H1 (cell line): ENCODE data around the gene RNF215. TPM values are rescaled to one million over a fixed set of nuclear protein-coding genes. Genes with fewer than 3 reads are reported as not detected.

Experiments
- CTCF ChIA-PET: fragments of 300-600 bp; sonication (Branson Sonifier 250); formaldehyde crosslinking; loops from one replicate; lab custom pipeline; 2021; ENCODE audit not compliant: partially characterized antibody; lab: Charles Lee
- POLR2A ChIA-PET: fragments of 300-600 bp; sonication (Branson Sonifier 250); formaldehyde crosslinking; loops from one replicate; lab custom pipeline; 2021; ENCODE audit warnings: inconsistent platforms; ENCODE audit not compliant: partially characterized antibody; lab: Charles Lee
- DNase-seq, 2 experiments: peaks; one replicate each; pipeline versions ENCODE4 v3.0.0 to v3.0.0-alpha.2; 2010 to 2022; ENCODE audit warnings: low spot score in 2 of 2, low read depth in 1 of 2, mixed read lengths in 1 of 2
- FAIRE-seq: peaks from 2 replicates; lab custom pipeline; 2011; peaks lifted over from hg19 to GRCh38; lab: Jason Lieb, UNC
- H2AFZ ChIP-seq: 2 replicates; pipeline ENCODE4 v1.8.1; 2012; ENCODE audit warnings: low read length, inconsistent platforms
- H2AK5ac ChIP-seq: 2 replicates; pipeline ENCODE4 v1.6.1; 2013; ENCODE audit warnings: low read depth, low read length
- H2BK120ac ChIP-seq: replicated peaks from 2 replicates; pipeline ENCODE3; 2013; ENCODE audit warnings: low read depth, low read length, inconsistent platforms
- H2BK12ac ChIP-seq: 2 replicates; pipeline ENCODE4 v1.6.1; 2013; ENCODE audit warnings: low read depth, low read length
- H2BK15ac ChIP-seq: 2 replicates; pipeline ENCODE4 v1.6.1; 2013; ENCODE audit warnings: low read length
- H2BK20ac ChIP-seq: 2 replicates; pipeline ENCODE4 v1.6.1; 2013; ENCODE audit warnings: low read length
- H2BK5ac ChIP-seq: 2 replicates; pipeline ENCODE4 v1.6.1; 2013; ENCODE audit warnings: low read depth, low read length
- H3K14ac ChIP-seq: 2 replicates; pipeline ENCODE4 v1.6.1; 2013; ENCODE audit warnings: inconsistent platforms; ENCODE audit not compliant: insufficient read length
- H3K18ac ChIP-seq: 2 replicates; pipeline ENCODE4 v1.6.1; 2013; ENCODE audit warnings: low read length; ENCODE audit errors: extremely low read depth
- H3K23ac ChIP-seq: 2 replicates; pipeline ENCODE4 v1.6.1; 2013; ENCODE audit warnings: inconsistent platforms; ENCODE audit not compliant: insufficient read length
- H3K23me2 ChIP-seq: 2 replicates; pipeline ENCODE4 v1.6.1; 2013; ENCODE audit warnings: low read depth, low read length
- H3K27ac ChIP-seq: 2 replicates; pipeline ENCODE4 v1.6.1; 2011; ENCODE audit warnings: low read depth, low read length, inconsistent platforms
- H3K27me3 ChIP-seq, 4 experiments: replicated peaks in 1 of 4; 1 replicate in 1 of 4; 2 replicates in 3 of 4; pipeline versions ENCODE4 v1.6.1 to v1.8.1; 2011 to 2013; ENCODE audit warnings: low read length in 3 of 4, mild to moderate bottlenecking in 3 of 4, inconsistent platforms in 2 of 4, mixed read lengths in 2 of 4, moderate library complexity in 1 of 4; ENCODE audit not compliant: control insufficient read depth in 3 of 4, insufficient read depth in 3 of 4; ENCODE audit errors: extremely low read depth in 1 of 4
- H3K36me3 ChIP-seq, 4 experiments: 2 replicates each; pipeline versions ENCODE4 v1.6.1 to v1.8.1; 2011 to 2013; ENCODE audit warnings: mild to moderate bottlenecking in 4 of 4, low read length in 3 of 4, moderate library complexity in 2 of 4, control low read depth in 1 of 4, inconsistent platforms in 1 of 4; ENCODE audit not compliant: insufficient read depth in 4 of 4, control insufficient read depth in 2 of 4
- H3K4ac ChIP-seq: replicated peaks from 2 replicates; pipeline ENCODE3; 2013; ENCODE audit warnings: low read length, low read depth, mixed read lengths, inconsistent platforms; ENCODE audit not compliant: insufficient read length
- H3K4me1 ChIP-seq, 4 experiments: replicated peaks in 1 of 4; 1 replicate in 1 of 4; 2 replicates in 3 of 4; pipeline versions ENCODE4 v1.6.1 to v1.8.1; 2011 to 2013; ENCODE audit warnings: low read length in 3 of 4, inconsistent platforms in 2 of 4, mixed read lengths in 1 of 4; ENCODE audit not compliant: insufficient read depth in 4 of 4, control insufficient read depth in 3 of 4
- H3K4me2 ChIP-seq, 2 experiments: 2 replicates each; pipeline versions ENCODE4 v1.6.1 to v1.8.1; 2011 to 2013; ENCODE audit warnings: low read depth in 2 of 2, low read length in 2 of 2, control low read depth in 1 of 2, inconsistent platforms in 1 of 2, mild to moderate bottlenecking in 1 of 2; ENCODE audit not compliant: insufficient read depth in 1 of 2
- H3K4me3 ChIP-seq, 4 experiments: fragments of 200-600, 300-600 bp in 1 of 4; sonication (generic), shearing (Covaris generic), sonication (Bioruptor Twin) in 1 of 4; 2 replicates each; pipeline versions ENCODE4 v1.5.1 to v1.8.1; 2011 to 2016; ENCODE audit warnings: low read length in 4 of 4, low read depth in 3 of 4, control low read depth in 2 of 4, inconsistent platforms in 2 of 4, mild to moderate bottlenecking in 2 of 4, mixed read lengths in 1 of 4, moderate library complexity in 1 of 4; ENCODE audit not compliant: insufficient read depth in 2 of 4; ENCODE audit errors: extremely low read depth in 1 of 4
- H3K56ac ChIP-seq: replicated peaks from 2 replicates; pipeline ENCODE3; 2013; ENCODE audit warnings: low read depth, mild to moderate bottlenecking, mixed read lengths, low read length, inconsistent platforms; ENCODE audit not compliant: insufficient read length
- H3K79me1 ChIP-seq: 2 replicates; pipeline ENCODE4 v1.6.1; 2013; ENCODE audit warnings: low read depth, low read length, control low read depth
- H3K79me2 ChIP-seq, 2 experiments: 2 replicates each; pipeline versions ENCODE4 v1.6.1 to v1.8.1; 2012 to 2013; ENCODE audit warnings: low read length in 2 of 2, mild to moderate bottlenecking in 2 of 2, inconsistent platforms in 1 of 2; ENCODE audit not compliant: insufficient read depth in 2 of 2, control insufficient read depth in 1 of 2
- H3K9ac ChIP-seq, 4 experiments: replicated peaks in 1 of 4; 1 replicate in 1 of 4; 2 replicates in 3 of 4; pipeline versions ENCODE4 v1.6.1 to v1.8.1; 2011 to 2013; ENCODE audit warnings: low read depth in 3 of 4, low read length in 3 of 4, control low read depth in 2 of 4, mild to moderate bottlenecking in 2 of 4, moderate library complexity in 2 of 4, inconsistent platforms in 1 of 4; ENCODE audit errors: extremely low read depth in 1 of 4
- H3K9me3 ChIP-seq, 2 experiments: 2 replicates each; pipeline versions ENCODE4 v1.6.1 to v1.8.1; 2012 to 2013; ENCODE audit warnings: mild to moderate bottlenecking in 2 of 2, moderate library complexity in 2 of 2, control low read depth in 1 of 2, inconsistent platforms in 1 of 2, low read depth in 1 of 2, low read length in 1 of 2, mixed read lengths in 1 of 2; ENCODE audit not compliant: insufficient read depth in 2 of 2
- H4K20me1 ChIP-seq, 2 experiments: replicated peaks in 1 of 2; 2 replicates each; pipeline versions ENCODE3 to v1.8.1; 2011 to 2013; ENCODE audit warnings: inconsistent platforms in 2 of 2, low read length in 2 of 2, mild to moderate bottlenecking in 1 of 2; ENCODE audit not compliant: insufficient read depth in 2 of 2, control insufficient read depth in 1 of 2
- H4K5ac ChIP-seq: 2 replicates; pipeline ENCODE4 v1.6.1; 2013; ENCODE audit warnings: low read length, low read depth, mixed read lengths, inconsistent platforms; ENCODE audit not compliant: insufficient read length
- H4K8ac ChIP-seq: 2 replicates; pipeline ENCODE4 v1.8.0; 2013; ENCODE audit warnings: mild to moderate bottlenecking, moderate library complexity, low read length, inconsistent platforms; ENCODE audit not compliant: insufficient read depth; ENCODE audit errors: extremely low read depth
- H4K91ac ChIP-seq: replicated peaks from 2 replicates; pipeline ENCODE3; 2013; ENCODE audit warnings: low read length, mixed read lengths, inconsistent platforms; ENCODE audit not compliant: insufficient read length
- BRCA1 ChIP-seq: IDR thresholded peaks from 2 replicates; pipeline ENCODE4 v1.6.1; 2012; ENCODE audit warnings: low read depth, low read length, improper control_type of control experiment
- CBX8 ChIP-seq: fragments of 300-800, 300-1000 bp; sonication (generic); IDR thresholded peaks from 2 replicates; pipeline ENCODE4 v1.7.1; 2016; ENCODE audit warnings: low read depth, low read length, borderline replicate concordance
- CTBP2 ChIP-seq: IDR thresholded peaks from 2 replicates; pipeline ENCODE4 v1.7.0; 2011; ENCODE audit warnings: borderline replicate concordance, mild to moderate bottlenecking, moderate library complexity, mixed read lengths, low read length; ENCODE audit not compliant: insufficient read depth, insufficient read length
- JUN ChIP-seq: IDR thresholded peaks from 2 replicates; pipeline ENCODE4 v1.6.1; 2011; ENCODE audit warnings: low read depth, mild to moderate bottlenecking, improper control_type of control experiment, low read length
- KDM5A ChIP-seq: fragments of 200-600 bp; IDR thresholded peaks from 2 replicates; pipeline ENCODE4 v1.7.1; 2012; ENCODE audit warnings: mild to moderate bottlenecking, low read length, inconsistent platforms, mixed read lengths
- NANOG ChIP-seq: IDR thresholded peaks from 2 replicates; pipeline ENCODE4 v1.6.1; 2011; ENCODE audit warnings: low read length, low read depth, mild to moderate bottlenecking, inconsistent platforms; ENCODE audit not compliant: insufficient read depth, poor library complexity, severe bottlenecking
- NRF1 ChIP-seq: IDR thresholded peaks from 2 replicates; pipeline ENCODE4 v1.6.1; 2011; ENCODE audit warnings: mild to moderate bottlenecking, low read depth, low read length, improper control_type of control experiment
- SAP30 ChIP-seq: fragments of 300-600 bp; sonication (generic); IDR thresholded peaks from 2 replicates; pipeline ENCODE4 v1.7.1; 2012; ENCODE audit warnings: low read length, moderate library complexity, mild to moderate bottlenecking, inconsistent platforms; ENCODE audit not compliant: insufficient read depth, insufficient replicate concordance
- SUZ12 ChIP-seq: fragments of 200-600 bp; sonication (generic); IDR thresholded peaks from 2 replicates; pipeline ENCODE4 v1.6.1; 2012; ENCODE audit warnings: mild to moderate bottlenecking, inconsistent platforms, low read length, moderate library complexity, mixed read lengths
- TCF12 ChIP-seq: IDR thresholded peaks from 2 replicates; pipeline ENCODE4 v1.6.1; 2011; ENCODE audit warnings: low read depth, mild to moderate bottlenecking, low read length
- TEAD4 ChIP-seq: IDR thresholded peaks from 2 replicates; pipeline ENCODE4 v1.6.1; 2012; ENCODE audit warnings: low read depth, low read length, inconsistent platforms, mixed read lengths
- WGBS, 2 experiments: shearing (Covaris generic) in 1 of 2; methylation state at CpG; one replicate each; pipeline versions ENCODE4 v1.1.6 to v1.1.7; 2013 to 2015; ENCODE audit warnings: low lambda C conversion rate in 2 of 2, mixed read lengths in 2 of 2, inconsistent platforms in 1 of 2, low coverage in 1 of 2, missing lambda C conversion rate in 1 of 2; ENCODE audit not compliant: insufficient replicate concordance in 2 of 2, insufficient coverage in 1 of 2, insufficient read length in 1 of 2; ENCODE audit errors: extremely low coverage in 1 of 2, missing lambda C conversion rate in 1 of 2; 5-methylcytosine and 5-hydroxymethylcytosine counted together
- polyA plus RNA-seq, 7 experiments: library from polyadenylated mRNA; depleted of rRNA in 3 of 7; stranded (reverse) in 5 of 7; unstranded in 2 of 7; fragments of >200 nt in 5 of 7; fragments of 200-250 nt in 2 of 7; gene quantifications; 1 replicate in 5 of 7; 2 replicates in 1 of 7; 4 replicates in 1 of 7; pipeline versions ENCODE4 v1.2.1 to v1.2.3, GENCODE V29; 2011 to 2013; ENCODE audit warnings: missing spikeins in 2 of 7, mixed read lengths in 2 of 7
- total RNA-seq: library from RNA; stranded (reverse); fragmentation: NEBNext Ultra II Directional; extraction: Animal tissue kit (Norgen Biotek cat#: 25700); gene quantifications from 2 replicates; pipeline ENCODE4 v1.2.1, GENCODE V29; 2021

RNF215 gene
- total and polyA plus RNA-seq, 2 of the 8 experiments (the other 6 are each of a cell fraction or from before 2014, with no cell fraction given): 13.1 to 19.0 TPM

GRCh38 chr22:30398685-30399680 is 11.8 kb upstream of the RNF215 start:
- Histone ChIP-seq H3K36me3 (no peaks in the 10 kb centered on the region), H4K91ac (no peak overlapping the region), H2AFZ (no peak overlapping the region), H2BK15ac (no peak overlapping the region), H4K5ac (no peak overlapping the region), H3K23me2 (peaks cover 8% of the 10 kb centered on the region; the same call in 1 of the 2 replicates), H2BK12ac (no peak overlapping the region), H3K23ac (no peak overlapping the region), H3K18ac (no peak overlapping the region), H2AK5ac (no peak overlapping the region), H3K4ac (no peak overlapping the region), H3K9ac (no peak overlapping the region), H3K9me3 (no peaks in the 10 kb centered on the region), H2BK120ac (no peak overlapping the region), H3K4me1 (peaks cover 7 to 16% (median 10%) of the 10 kb centered on the region in 4 experiments), H2BK20ac (no peak overlapping the region), H3K4me3 (no peak overlapping the region), H3K79me2 (no peaks in the 10 kb centered on the region), H4K8ac (no peak overlapping the region)
- ChIA-PET POLR2A (interaction anchor here (3.1 to 6.5 kb wide), 2 partner anchors 12 to 26 kb away, joined by 13 to 39 read pairs; partner anchors contain the start of gene MTFP1), CTCF (interaction anchor here (1.0 to 12.0 kb wide), 6 partner anchors 8 to 70 kb away, joined by 3 to 164 read pairs (median 3); partner anchors contain the start of gene MTFP1)
- no peak for DNase-seq
- FAIRE-seq: no peak
- no peak for TF ChIP-seq NANOG
- TF ChIP-seq CBX8: no peak
- no peak for TF ChIP-seq BRCA1
- TF ChIP-seq SUZ12: no peak
- TF ChIP-seq SAP30: no peak
- TF ChIP-seq CTBP2: no peak
- no peak for TF ChIP-seq JUN
- TF ChIP-seq TEAD4: no peak
- TF ChIP-seq KDM5A: no peak
- TF ChIP-seq NRF1: no peak
- no peak for TF ChIP-seq TCF12
- TF ChIP-seq, all 59 proteins: peak for 0
- H3K79me1 ChIP-seq: no peaks in the 10 kb centered on the region
- H3K4me2 ChIP-seq: peak overlapping the region in 1 of 2 experiments; percentile 59; a peak in 1 of 4 replicates
- no peak overlapping the region for H2BK5ac ChIP-seq
- H3K56ac ChIP-seq: no peak overlapping the region
- 88% methylated on average over 11 of the region's 25 CpGs; no CpG with 5 or more reads in 1 of the 2 experiments for WGBS, 2 experiments
- H4K20me1 ChIP-seq: peaks cover 0 to 6% of the 10 kb centered on the region in 2 experiments
- peaks cover 2 to 16% (median 8%) of the 10 kb centered on the region in 4 experiments; a peak in 6 of 7 replicates for H3K27me3 ChIP-seq
- no peak overlapping the region for H3K27ac ChIP-seq
- H3K14ac ChIP-seq: no peak overlapping the region
